IMR-90 (cell line): Measurements from ENCODE around the gene SLC26A11. TPM values are rescaled to one million over a fixed set of nuclear protein-coding genes. Genes with fewer than 3 reads are reported as not detected.

Experiments used
- ATAC-seq: fragments of 200-7000 bp; cut with Tn5 transposase; 2 replicates; pipeline ENCODE4 v1.9.1; 2020; ENCODE audit warnings: low read depth, mild to moderate bottlenecking, moderate library complexity
- BruUV-seq: library from RNA; stranded (reverse); fragments of 400-500 nt; replicated peaks from 2 replicates; lab custom pipeline; 2021; lab: Mats Ljungman, UMichigan
- CTCF ChIA-PET: fragments of 300-600 bp; formaldehyde crosslinking; extraction: SDS; loops from one replicate; lab custom pipeline; 2021; ENCODE audit warnings: antibody characterized with exemption; lab: Yijun Ruan, JAX
- POLR2A ChIA-PET: fragments of 300-600 bp; sonication (Branson Sonifier 250); formaldehyde crosslinking; loops from one replicate; lab custom pipeline; 2022; ENCODE audit warnings: antibody characterized with exemption; ENCODE audit not compliant: unreplicated experiment; lab: Charles Lee
- DNase-seq: peaks from one replicate; pipeline ENCODE4 v3.0.0; 2013
- H2AFZ ChIP-seq: replicated peaks from 2 replicates; pipeline ENCODE3; 2013; ENCODE audit warnings: low read length, mild to moderate bottlenecking; ENCODE audit not compliant: poor library complexity
- H2AK5ac ChIP-seq: 2 replicates; pipeline ENCODE4 v1.6.1; 2013; ENCODE audit warnings: low read depth, low read length, inconsistent platforms
- H2AK9ac ChIP-seq: replicated peaks from 2 replicates; pipeline ENCODE3; 2013; ENCODE audit warnings: mild to moderate bottlenecking, low read depth, low read length, moderate library complexity; ENCODE audit not compliant: poor library complexity
- H2BK120ac ChIP-seq: 2 replicates; pipeline ENCODE4 v1.6.1; 2013; ENCODE audit warnings: low read depth, low read length, inconsistent platforms
- H2BK15ac ChIP-seq: 3 replicates; pipeline ENCODE4 v1.6.1; 2013; ENCODE audit warnings: low read depth, low read length, inconsistent platforms
- H2BK20ac ChIP-seq: 2 replicates; pipeline ENCODE4 v1.6.1; 2013; ENCODE audit warnings: low read depth, mild to moderate bottlenecking, inconsistent platforms, low read length, moderate library complexity
- H2BK5ac ChIP-seq: 2 replicates; pipeline ENCODE4 v1.6.1; 2013; ENCODE audit warnings: mild to moderate bottlenecking, low read depth, low read length, inconsistent platforms; ENCODE audit not compliant: poor library complexity, severe bottlenecking
- H3K14ac ChIP-seq: replicated peaks from 2 replicates; pipeline ENCODE4 v1.6.1; 2013; ENCODE audit warnings: low read depth, low read length, inconsistent platforms
- H3K18ac ChIP-seq: 2 replicates; pipeline ENCODE4 v1.6.1; 2013; ENCODE audit warnings: low read depth, low read length, control low read depth
- H3K23ac ChIP-seq: 2 replicates; pipeline ENCODE4 v1.6.1; 2013; ENCODE audit warnings: low read depth, low read length, inconsistent platforms
- H3K27ac ChIP-seq: 2 replicates; pipeline ENCODE4 v1.5.1; 2013; ENCODE audit warnings: mild to moderate bottlenecking, control low read depth, low read length; ENCODE audit not compliant: insufficient read depth
- H3K27me3 ChIP-seq: 2 replicates; pipeline ENCODE4 v1.6.1; 2013; ENCODE audit warnings: low read length; ENCODE audit not compliant: control insufficient read depth, insufficient read depth
- H3K36me3 ChIP-seq: 2 replicates; pipeline ENCODE4 v1.6.1; 2013; ENCODE audit warnings: low read length, mixed read lengths; ENCODE audit not compliant: control insufficient read depth, insufficient read depth
- H3K4ac ChIP-seq: 2 replicates; pipeline ENCODE4 v1.6.1; 2013; ENCODE audit warnings: low read depth, low read length, inconsistent platforms
- H3K4me1 ChIP-seq: 2 replicates; pipeline ENCODE4 v1.6.1; 2013; ENCODE audit warnings: low read length, mixed read lengths; ENCODE audit not compliant: control insufficient read depth, insufficient read depth
- H3K4me2 ChIP-seq: 2 replicates; pipeline ENCODE4 v1.6.1; 2013; ENCODE audit warnings: low read depth, mild to moderate bottlenecking, control low read depth, low read length, moderate library complexity
- H3K4me3 ChIP-seq: 2 replicates; pipeline ENCODE4 v1.5.1; 2013; ENCODE audit warnings: low read depth, mild to moderate bottlenecking, control low read depth, low read length, moderate library complexity; ENCODE audit not compliant: insufficient read depth
- H3K56ac ChIP-seq: 2 replicates; pipeline ENCODE4 v1.6.1; 2013; ENCODE audit warnings: low read length, inconsistent platforms; ENCODE audit not compliant: insufficient read depth; ENCODE audit errors: extremely low read depth
- H3K79me1 ChIP-seq, 2 experiments: 2 replicates each; pipeline ENCODE4 v1.6.1; 2013; ENCODE audit warnings: low read length in 2 of 2, inconsistent platforms in 1 of 2, low read depth in 1 of 2
- H3K9ac ChIP-seq: 2 replicates; pipeline ENCODE4 v1.6.1; 2013; ENCODE audit warnings: low read depth, low read length, control low read depth
- H3K9me1 ChIP-seq: 2 replicates; pipeline ENCODE4 v1.6.1; 2013; ENCODE audit warnings: low read length, inconsistent platforms; ENCODE audit not compliant: insufficient read depth
- H3K9me3 ChIP-seq: 2 replicates; pipeline ENCODE4 v1.6.1; 2013; ENCODE audit warnings: low read length; ENCODE audit not compliant: control insufficient read depth, insufficient read depth
- H4K20me1 ChIP-seq: 2 replicates; pipeline ENCODE4 v1.6.1; 2013; ENCODE audit warnings: low read length, inconsistent platforms; ENCODE audit not compliant: insufficient read depth
- H4K5ac ChIP-seq: 2 replicates; pipeline ENCODE4 v1.6.1; 2013; ENCODE audit warnings: mild to moderate bottlenecking, low read depth, low read length, control low read depth
- H4K8ac ChIP-seq, 2 experiments: 2 replicates each; pipeline ENCODE4 v1.6.1; 2013; ENCODE audit warnings: low read depth in 2 of 2, low read length in 2 of 2, control low read depth in 1 of 2, inconsistent platforms in 1 of 2
- H4K91ac ChIP-seq: 2 replicates; pipeline ENCODE4 v1.6.1; 2013; ENCODE audit warnings: low read depth, low read length, inconsistent platforms; ENCODE audit not compliant: insufficient read depth
- BHLHE40 ChIP-seq: fragments of 150-350 bp; IDR thresholded peaks from 2 replicates; pipeline ENCODE4 v1.6.1; 2016; ENCODE audit warnings: mild to moderate bottlenecking, low read depth, low read length
- CEBPB ChIP-seq: IDR thresholded peaks from 2 replicates; pipeline ENCODE4 v1.6.1; 2012; ENCODE audit warnings: low read depth, low read length, improper control_type of control experiment
- CHD1 ChIP-seq: IDR thresholded peaks from 2 replicates; pipeline ENCODE4 v1.6.1; 2012; ENCODE audit warnings: low read depth, low read length, improper control_type of control experiment
- CTCF ChIP-seq: conservative IDR thresholded peaks from 2 replicates; pipeline ENCODE4 v1.5.1; 2012; ENCODE audit warnings: mild to moderate bottlenecking, low read depth, low read length, improper control_type of control experiment
- ELK1 ChIP-seq: fragments of 150-350 bp; IDR thresholded peaks from 2 replicates; pipeline ENCODE4 v1.6.1; 2016; ENCODE audit warnings: low read depth, mild to moderate bottlenecking, low read length, moderate library complexity, borderline replicate concordance
- FOS ChIP-seq: fragments of 150-350 bp; IDR thresholded peaks from 2 replicates; pipeline ENCODE4 v1.6.1; 2016; ENCODE audit warnings: low read depth, low read length
- MAFK ChIP-seq: IDR thresholded peaks from 2 replicates; pipeline ENCODE4 v1.6.1; 2012; ENCODE audit warnings: low read depth, low read length, improper control_type of control experiment
- MAZ ChIP-seq: IDR thresholded peaks from 2 replicates; pipeline ENCODE4 v1.6.1; 2012; ENCODE audit warnings: low read depth, mild to moderate bottlenecking, low read length, improper control_type of control experiment, moderate library complexity, borderline replicate concordance
- MXI1 ChIP-seq: IDR thresholded peaks from 2 replicates; pipeline ENCODE4 v1.6.1; 2012; ENCODE audit warnings: low read depth, mild to moderate bottlenecking, low read length, moderate library complexity, borderline replicate concordance
- NFE2L2 ChIP-seq: fragments of 150-350 bp; IDR thresholded peaks from 2 replicates; pipeline ENCODE4 v1.6.1; 2016; ENCODE audit warnings: low read depth, mild to moderate bottlenecking, low read length
- POLR2A ChIP-seq: IDR thresholded peaks from 2 replicates; pipeline ENCODE4 v1.6.1; 2012; ENCODE audit warnings: mild to moderate bottlenecking, low read depth, low read length
- RAD21 ChIP-seq: IDR thresholded peaks from 2 replicates; pipeline ENCODE4 v1.6.1; 2012; ENCODE audit warnings: low read length, improper control_type of control experiment
- RCOR1 ChIP-seq: IDR thresholded peaks from 2 replicates; pipeline ENCODE4 v1.6.1; 2012; ENCODE audit warnings: mild to moderate bottlenecking, low read length, improper control_type of control experiment; ENCODE audit not compliant: insufficient replicate concordance
- RFX5 ChIP-seq: IDR thresholded peaks from 2 replicates; pipeline ENCODE4 v1.8.0; 2012; ENCODE audit warnings: low read depth, mild to moderate bottlenecking, low read length, moderate library complexity
- SMC3 ChIP-seq: fragments of 150-350 bp; IDR thresholded peaks from 2 replicates; pipeline ENCODE4 v1.6.1; 2016; ENCODE audit warnings: low read depth, mild to moderate bottlenecking, antibody characterized with exemption, low read length, moderate library complexity
- USF2 ChIP-seq: fragments of 150-350 bp; IDR thresholded peaks from 2 replicates; pipeline ENCODE4 v1.6.1; 2017; ENCODE audit warnings: mild to moderate bottlenecking, antibody characterized with exemption, low read length, low read depth
- WGBS, 2 experiments: methylation state at CpG; one replicate each; pipeline versions ENCODE4 v1.1.5 to v1.1.7; 2013; ENCODE audit warnings: missing lambda C conversion rate in 2 of 2; ENCODE audit not compliant: insufficient read length in 1 of 2; ENCODE audit errors: extremely low coverage in 2 of 2; 5-methylcytosine and 5-hydroxymethylcytosine counted together
- dilution Hi-C: fragments of 300-500 bp; cut with HindIII; formaldehyde crosslinking; loops from one replicate; pipeline ENCODE4 v1.14.3; 2018; ENCODE audit warnings: low sequenced_read_pairs; ENCODE audit not compliant: unreplicated experiment
- in situ Hi-C: fragments of 300-500 bp; cut with MboI; formaldehyde crosslinking; loops from 3 replicates; pipeline ENCODE4 v1.14.3; 2019; ENCODE audit warnings: low sequenced_read_pairs, inconsistent platforms, mixed read lengths
- intact Hi-C: fragments of 100-400 bp; cut with micrococcal nuclease; formaldehyde crosslinking; loops from 2 replicates; pipeline ENCODE4 v1.10.0; 2022
- polyA plus RNA-seq, 3 experiments: library from polyadenylated mRNA; depleted of rRNA; stranded (reverse); fragments of >200 nt; gene quantifications; 2 replicates each; pipeline ENCODE4 v1.2.3, GENCODE V29; 2012; ENCODE audit warnings: low replicate concordance in 1 of 3
- total RNA-seq: library from RNA; depleted of rRNA; stranded (reverse); fragments of >200 nt; gene quantifications from 2 replicates; pipeline ENCODE4 v1.2.3, GENCODE V29; 2012

SLC26A11 gene
- total and polyA plus RNA-seq, 2 of the 4 experiments (the other 2 are of a cell fraction): 3.2 to 15.6 TPM

- CTCF ChIA-PET: no interaction called here
- no peak for ATAC-seq
Observed at GRCh38 chr17:80214878-80215210, 5.4 kb upstream of the SLC26A11 start.

More at GRCh38 chr17:80214878-80215210, 5.4 kb upstream of the SLC26A11 start:
- Histone ChIP-seq H3K9me3 (no peaks in the 10 kb centered on the region), H3K9ac (no peak overlapping the region), H4K5ac (no peak overlapping the region), H2BK120ac (no peak overlapping the region), H3K14ac (no peak overlapping the region), H2BK20ac (no peak overlapping the region), H4K20me1 (peaks cover 33% of the 10 kb centered on the region), H3K4me1 (peaks cover 3% of the 10 kb centered on the region; the same call in 1 of the 2 replicates), H2AFZ (no peak overlapping the region), H2BK5ac (no peak overlapping the region), H2AK5ac (no peak overlapping the region), H3K27me3 (no peaks in the 10 kb centered on the region), H3K4me3 (no peak overlapping the region), H3K56ac (no peak overlapping the region), H4K91ac (no peak overlapping the region), H3K36me3 (peaks cover 71% of the 10 kb centered on the region), H3K23ac (no peak overlapping the region), H3K27ac (no peak overlapping the region), H4K8ac (no peak overlapping the region), H3K9me1 (peaks cover 26% of the 10 kb centered on the region), H3K79me1 (peaks cover 22 to 33% of the 10 kb centered on the region in 2 experiments), H3K4ac (no peak overlapping the region), H3K18ac (no peak overlapping the region), H2AK9ac (no peak overlapping the region), H2BK15ac (no peak overlapping the region), H3K4me2 (no peak overlapping the region)
- intact Hi-C loops (no loop called here), dilution Hi-C loops (no loop called here), in situ Hi-C loops (no loop called here)
- POLR2A ChIA-PET: no interaction called here
- no TSS peak for BruUV-seq
- no peak for DNase-seq
- WGBS, 2 experiments: 90% methylated on average over 12 of the region's 17 CpGs; no CpG with 5 or more reads in 1 of the 2 experiments
- TF ChIP-seq MXI1 (no peak), CTCF (no peak), NFE2L2 (no peak), MAZ (no peak), POLR2A (no peak), SMC3 (no peak), RAD21 (no peak), CHD1 (no peak), USF2 (no peak), CEBPB (no peak), BHLHE40 (no peak), RCOR1 (no peak), RFX5 (no peak), ELK1 (no peak), MAFK (no peak), FOS (no peak)
